IMR-90 (cell line): ENCODE results near the gene LCN12.

Source experiments
- BHLHE40 ChIP-seq: fragments of 150-350 bp; IDR thresholded peaks from 2 replicates; pipeline ENCODE4 v1.6.1; 2016; ENCODE audit warnings: mild to moderate bottlenecking, low read depth, low read length
- CEBPB ChIP-seq: IDR thresholded peaks from 2 replicates; pipeline ENCODE4 v1.6.1; 2012; ENCODE audit warnings: low read depth, low read length, improper control_type of control experiment
- CHD1 ChIP-seq: IDR thresholded peaks from 2 replicates; pipeline ENCODE4 v1.6.1; 2012; ENCODE audit warnings: low read depth, low read length, improper control_type of control experiment
- CTCF ChIP-seq: conservative IDR thresholded peaks from 2 replicates; pipeline ENCODE4 v1.5.1; 2012; ENCODE audit warnings: mild to moderate bottlenecking, low read depth, low read length, improper control_type of control experiment
- FOS ChIP-seq: fragments of 150-350 bp; IDR thresholded peaks from 2 replicates; pipeline ENCODE4 v1.6.1; 2016; ENCODE audit warnings: low read depth, low read length
- MAZ ChIP-seq: IDR thresholded peaks from 2 replicates; pipeline ENCODE4 v1.6.1; 2012; ENCODE audit warnings: low read depth, mild to moderate bottlenecking, low read length, improper control_type of control experiment, moderate library complexity, borderline replicate concordance
- MXI1 ChIP-seq: IDR thresholded peaks from 2 replicates; pipeline ENCODE4 v1.6.1; 2012; ENCODE audit warnings: low read depth, mild to moderate bottlenecking, low read length, moderate library complexity, borderline replicate concordance
- POLR2A ChIP-seq: IDR thresholded peaks from 2 replicates; pipeline ENCODE4 v1.6.1; 2012; ENCODE audit warnings: mild to moderate bottlenecking, low read depth, low read length
- RAD21 ChIP-seq: IDR thresholded peaks from 2 replicates; pipeline ENCODE4 v1.6.1; 2012; ENCODE audit warnings: low read length, improper control_type of control experiment
- RFX5 ChIP-seq: IDR thresholded peaks from 2 replicates; pipeline ENCODE4 v1.8.0; 2012; ENCODE audit warnings: low read depth, mild to moderate bottlenecking, low read length, moderate library complexity
- SMC3 ChIP-seq: fragments of 150-350 bp; IDR thresholded peaks from 2 replicates; pipeline ENCODE4 v1.6.1; 2016; ENCODE audit warnings: low read depth, mild to moderate bottlenecking, antibody characterized with exemption, low read length, moderate library complexity
- TF ChIP-seq, protein P1 (sequence below): fragments of 150-350 bp; IDR thresholded peaks from 2 replicates; pipeline ENCODE4 v1.6.1; 2017; ENCODE audit warnings: mild to moderate bottlenecking, antibody characterized with exemption, low read length, low read depth
- TF ChIP-seq, protein P2 (sequence below): fragments of 150-350 bp; IDR thresholded peaks from 2 replicates; pipeline ENCODE4 v1.6.1; 2016; ENCODE audit warnings: low read depth, mild to moderate bottlenecking, low read length, moderate library complexity, borderline replicate concordance

DNA sequence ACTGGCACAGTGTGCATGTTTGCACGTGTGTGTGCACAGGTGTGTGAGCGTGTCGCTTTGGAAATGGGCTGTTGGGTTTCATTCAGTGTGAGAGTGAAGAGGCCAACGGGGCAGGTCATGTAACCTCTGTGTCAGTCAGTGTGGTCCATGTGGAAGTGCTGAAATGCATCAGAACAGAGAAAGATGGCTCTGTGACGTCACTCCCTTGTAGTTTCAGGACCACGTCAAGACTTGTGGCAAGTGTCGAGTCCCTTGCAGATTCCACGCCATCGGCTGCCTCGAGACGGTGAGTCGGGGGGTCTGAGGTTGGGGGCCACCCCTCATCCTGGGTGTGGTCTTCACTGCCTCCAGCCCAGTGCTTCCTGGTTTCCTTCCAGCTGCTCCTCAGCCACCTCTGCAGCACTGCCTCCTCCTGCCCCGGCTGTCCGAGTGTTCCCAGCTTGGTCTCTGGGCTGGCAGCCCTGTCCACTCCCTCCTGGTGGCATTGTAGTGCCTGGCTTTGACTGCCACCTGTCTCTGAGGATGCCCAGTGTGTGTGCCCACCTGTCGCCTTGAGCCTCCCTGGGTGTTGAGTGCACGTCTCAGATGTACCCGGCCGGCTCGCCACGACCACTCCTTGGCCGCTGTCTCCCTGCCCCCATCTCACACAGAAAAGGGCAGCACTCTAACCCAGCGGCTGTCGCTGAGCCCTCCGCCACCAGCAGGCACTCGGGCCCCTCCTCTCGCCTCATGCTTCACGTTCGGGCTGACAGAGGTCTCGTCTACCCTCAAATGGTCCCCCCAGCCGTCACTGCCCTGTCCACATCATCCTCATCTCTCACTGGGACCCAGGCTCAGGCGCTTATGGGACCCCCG lies 35.5 kb upstream of the LCN12 start:
- no peak for TF ChIP-seq MAZ
- no peak for TF ChIP-seq CTCF
- no peak for TF ChIP-seq POLR2A
- TF ChIP-seq MXI1: no peak
- TF ChIP-seq SMC3: no peak
- TF ChIP-seq, protein P1, sequence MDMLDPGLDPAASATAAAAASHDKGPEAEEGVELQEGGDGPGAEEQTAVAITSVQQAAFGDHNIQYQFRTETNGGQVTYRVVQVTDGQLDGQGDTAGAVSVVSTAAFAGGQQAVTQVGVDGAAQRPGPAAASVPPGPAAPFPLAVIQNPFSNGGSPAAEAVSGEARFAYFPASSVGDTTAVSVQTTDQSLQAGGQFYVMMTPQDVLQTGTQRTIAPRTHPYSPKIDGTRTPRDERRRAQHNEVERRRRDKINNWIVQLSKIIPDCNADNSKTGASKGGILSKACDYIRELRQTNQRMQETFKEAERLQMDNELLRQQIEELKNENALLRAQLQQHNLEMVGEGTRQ: no peak
- no peak for TF ChIP-seq CEBPB
- TF ChIP-seq, protein P2, sequence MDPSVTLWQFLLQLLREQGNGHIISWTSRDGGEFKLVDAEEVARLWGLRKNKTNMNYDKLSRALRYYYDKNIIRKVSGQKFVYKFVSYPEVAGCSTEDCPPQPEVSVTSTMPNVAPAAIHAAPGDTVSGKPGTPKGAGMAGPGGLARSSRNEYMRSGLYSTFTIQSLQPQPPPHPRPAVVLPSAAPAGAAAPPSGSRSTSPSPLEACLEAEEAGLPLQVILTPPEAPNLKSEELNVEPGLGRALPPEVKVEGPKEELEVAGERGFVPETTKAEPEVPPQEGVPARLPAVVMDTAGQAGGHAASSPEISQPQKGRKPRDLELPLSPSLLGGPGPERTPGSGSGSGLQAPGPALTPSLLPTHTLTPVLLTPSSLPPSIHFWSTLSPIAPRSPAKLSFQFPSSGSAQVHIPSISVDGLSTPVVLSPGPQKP: no peak
- TF ChIP-seq FOS: no peak
- no peak for TF ChIP-seq BHLHE40
- TF ChIP-seq RAD21: no peak
- no peak for TF ChIP-seq RFX5
- no peak for TF ChIP-seq CHD1
